Keratinocyte (primary cell): ENCODE results near the gene TMEM33. TPM values are rescaled to one million over a fixed set of nuclear protein-coding genes. Genes with fewer than 3 reads are reported as not detected.

ENCODE experiments used
- DNase-seq: peaks from one replicate; pipeline ENCODE4 v3.0.0-alpha.2; 2011; ENCODE audit warnings: low read depth, missing footprints, low spot score
- FAIRE-seq: peaks from 2 replicates; lab custom pipeline; 2011; peaks lifted over from hg19 to GRCh38; lab: Jason Lieb, UNC
- H2AFZ ChIP-seq: 2 replicates; pipeline ENCODE4 v1.6.0; 2012; ENCODE audit warnings: low read length, control low read depth, inconsistent platforms; ENCODE audit not compliant: control insufficient read depth
- H3K27ac ChIP-seq: 2 replicates; pipeline ENCODE4 v1.5.1; 2011; ENCODE audit warnings: low read length; ENCODE audit not compliant: control insufficient read depth, insufficient read depth
- H3K27me3 ChIP-seq: 3 replicates; pipeline ENCODE4 v1.6.0; 2011; ENCODE audit warnings: low read length; ENCODE audit not compliant: control insufficient read depth, insufficient read depth; ENCODE audit errors: extremely low read depth
- H3K36me3 ChIP-seq, 2 experiments: 2 replicates in 1 of 2; 3 replicates in 1 of 2; pipeline ENCODE4 v1.5.1; 2011; ENCODE audit warnings: low read length in 2 of 2, mild to moderate bottlenecking in 1 of 2; ENCODE audit not compliant: control insufficient read depth in 2 of 2, insufficient read depth in 2 of 2; ENCODE audit errors: extremely low read depth in 1 of 2
- H3K4me1 ChIP-seq: 3 replicates; pipeline ENCODE4 v1.5.1; 2011; ENCODE audit warnings: low read length; ENCODE audit not compliant: control insufficient read depth, insufficient read depth; ENCODE audit errors: extremely low read depth
- H3K4me2 ChIP-seq: 3 replicates; pipeline ENCODE4 v1.6.0; 2011; ENCODE audit warnings: low read depth, low read length; ENCODE audit not compliant: control insufficient read depth, insufficient read depth; ENCODE audit errors: extremely low read depth
- H3K4me3 ChIP-seq, 3 experiments: fragments of 200-600 bp in 1 of 3; sonication (generic) in 1 of 3; 2 replicates in 2 of 3; 3 replicates in 1 of 3; pipeline ENCODE4 v1.5.1; 2011 to 2016; ENCODE audit warnings: low read length in 3 of 3, mild to moderate bottlenecking in 3 of 3, control low read depth in 2 of 3, inconsistent platforms in 1 of 3, low read depth in 1 of 3, mixed read lengths in 1 of 3, mixed run types in 1 of 3, moderate library complexity in 1 of 3; ENCODE audit not compliant: control insufficient read depth in 2 of 3, insufficient read depth in 2 of 3; ENCODE audit errors: extremely low read depth in 1 of 3
- H3K79me2 ChIP-seq: 2 replicates; pipeline ENCODE4 v1.6.0; 2012; ENCODE audit warnings: low read length; ENCODE audit not compliant: control insufficient read depth, insufficient read depth
- H3K9ac ChIP-seq: 3 replicates; pipeline ENCODE4 v1.6.0; 2011; ENCODE audit warnings: low read length; ENCODE audit not compliant: control insufficient read depth, insufficient read depth; ENCODE audit errors: extremely low read depth
- H3K9me1 ChIP-seq: 3 replicates; pipeline ENCODE4 v1.6.0; 2011; ENCODE audit warnings: low read length; ENCODE audit not compliant: control insufficient read depth, insufficient read depth; ENCODE audit errors: extremely low read depth
- H3K9me3 ChIP-seq: 2 replicates; pipeline ENCODE4 v1.5.1; 2012; ENCODE audit warnings: low read depth, low read length; ENCODE audit not compliant: control insufficient read depth
- H4K20me1 ChIP-seq: 3 replicates; pipeline ENCODE4 v1.6.0; 2011; ENCODE audit warnings: low read length; ENCODE audit not compliant: control insufficient read depth, insufficient read depth; ENCODE audit errors: extremely low read depth
- EZH2 ChIP-seq: IDR thresholded peaks from one replicate; pipeline ENCODE4 v1.6.1; 2012; ENCODE audit warnings: inconsistent platforms, mild to moderate bottlenecking, low read length, moderate library complexity
- dilution Hi-C: fragments of 300-500 bp; cut with MboI; formaldehyde crosslinking; loops from one replicate; pipeline ENCODE4 v1.7.0; 2020; ENCODE audit warnings: low sequenced_read_pairs; ENCODE audit not compliant: extremely low pct_ligation_motif_present
- polyA plus RNA-seq, 5 experiments: library from polyadenylated mRNA; depleted of rRNA in 3 of 5; stranded (reverse) in 3 of 5; stranded (forward) in 1 of 5; unstranded in 1 of 5; fragments of >200 nt; gene quantifications; 1 replicate in 1 of 5; 2 replicates in 3 of 5; 3 replicates in 1 of 5; pipeline versions ENCODE4 v1.2.1 to v1.2.3, GENCODE V29; 2011 to 2012; ENCODE audit warnings: missing spikeins in 2 of 5, low read depth in 1 of 5, low replicate concordance in 1 of 5
- TF ChIP-seq, protein P1 (sequence below), 3 experiments: IDR thresholded peaks in 1 of 3; conservative IDR thresholded peaks in 1 of 3; optimal IDR thresholded peaks in 1 of 3; 2 replicates in 2 of 3; 3 replicates in 1 of 3; pipeline versions ENCODE3 to v1.5.1; 2011; ENCODE audit warnings: low read length in 3 of 3, mild to moderate bottlenecking in 3 of 3, moderate library complexity in 2 of 3, control low read depth in 1 of 3, inconsistent platforms in 1 of 3; ENCODE audit not compliant: insufficient read depth in 2 of 3; ENCODE audit errors: extremely low read depth in 1 of 3

Gene TMEM33
- polyA plus RNA-seq, 1 donor (not counting 4 experiments of a cell fraction or from before 2014, with no cell fraction given) = 133 TPM

GRCh38 chr4:41888687-41889074 lies 46.5 kb upstream of the TMEM33 start:
- H3K9me3 ChIP-seq = no peaks in the 10 kb centered on the region
- DNase-seq = no peak
- no peak overlapping the region for H3K9ac ChIP-seq
- H3K4me1 ChIP-seq = no peaks in the 10 kb centered on the region
- no peaks in the 10 kb centered on the region for H3K79me2 ChIP-seq
- H2AFZ ChIP-seq = no peak overlapping the region
- FAIRE-seq = no peak
- no peak overlapping the region for H3K4me3 ChIP-seq
- no peaks in the 10 kb centered on the region for H4K20me1 ChIP-seq
- TF ChIP-seq EZH2 = no peak
- TF ChIP-seq, protein P1, sequence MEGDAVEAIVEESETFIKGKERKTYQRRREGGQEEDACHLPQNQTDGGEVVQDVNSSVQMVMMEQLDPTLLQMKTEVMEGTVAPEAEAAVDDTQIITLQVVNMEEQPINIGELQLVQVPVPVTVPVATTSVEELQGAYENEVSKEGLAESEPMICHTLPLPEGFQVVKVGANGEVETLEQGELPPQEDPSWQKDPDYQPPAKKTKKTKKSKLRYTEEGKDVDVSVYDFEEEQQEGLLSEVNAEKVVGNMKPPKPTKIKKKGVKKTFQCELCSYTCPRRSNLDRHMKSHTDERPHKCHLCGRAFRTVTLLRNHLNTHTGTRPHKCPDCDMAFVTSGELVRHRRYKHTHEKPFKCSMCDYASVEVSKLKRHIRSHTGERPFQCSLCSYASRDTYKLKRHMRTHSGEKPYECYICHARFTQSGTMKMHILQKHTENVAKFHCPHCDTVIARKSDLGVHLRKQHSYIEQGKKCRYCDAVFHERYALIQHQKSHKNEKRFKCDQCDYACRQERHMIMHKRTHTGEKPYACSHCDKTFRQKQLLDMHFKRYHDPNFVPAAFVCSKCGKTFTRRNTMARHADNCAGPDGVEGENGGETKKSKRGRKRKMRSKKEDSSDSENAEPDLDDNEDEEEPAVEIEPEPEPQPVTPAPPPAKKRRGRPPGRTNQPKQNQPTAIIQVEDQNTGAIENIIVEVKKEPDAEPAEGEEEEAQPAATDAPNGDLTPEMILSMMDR (optimal IDR thresholded peaks at IDR 0.05 in 1 of 3, IDR thresholded peaks at IDR 0.05 in 1 of 3, conservative IDR thresholded peaks at IDR 0.05 in 1 of 3; ENCODE audit: extremely low read depth in 1 of 3, insufficient read depth in 2 of 3, low read length in 3 of 3) = no peak
- H3K4me2 ChIP-seq = no peak overlapping the region
- no peaks in the 10 kb centered on the region for H3K36me3 ChIP-seq
- H3K27ac ChIP-seq = no peak overlapping the region
- H3K27me3 ChIP-seq = peaks cover 12% of the 10 kb centered on the region
- H3K9me1 ChIP-seq = no peaks in the 10 kb centered on the region
- dilution Hi-C loops = no loop called here

DNA sequence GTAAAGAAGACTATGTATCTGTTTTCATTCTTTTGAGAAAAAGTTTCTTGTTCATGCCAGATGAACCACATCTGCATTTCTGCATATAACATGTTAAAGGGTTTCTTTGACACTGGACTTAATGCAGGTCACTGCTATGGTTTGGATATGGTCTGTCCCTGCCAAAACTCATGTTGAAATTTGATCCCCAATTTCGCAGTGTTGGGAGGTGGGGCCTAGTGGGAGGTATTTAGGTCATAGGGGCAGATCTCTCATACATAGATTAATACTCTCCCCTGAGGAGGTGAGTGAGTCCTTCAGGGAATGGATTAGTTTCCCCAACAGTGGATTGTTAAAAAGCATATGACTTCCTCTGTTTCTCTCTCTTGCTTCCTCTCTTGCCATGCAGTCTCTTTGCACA lies 45.9 kb upstream of the TMEM33 start:
- no peaks in the 10 kb centered on the region for H3K79me2 ChIP-seq
- no peak for FAIRE-seq
- peaks cover 8% of the 10 kb centered on the region for H3K27me3 ChIP-seq

More for the DNA sequence above, 45.9 kb upstream of the TMEM33 start:
- no peak overlapping the region for H3K4me2 ChIP-seq
- dilution Hi-C loops = no loop called here
- H3K4me1 ChIP-seq = no peaks in the 10 kb centered on the region
- no peaks in the 10 kb centered on the region for H3K36me3 ChIP-seq
- no peak for DNase-seq
- no peaks in the 10 kb centered on the region for H3K9me1 ChIP-seq
- no peak overlapping the region for H3K27ac ChIP-seq
- TF ChIP-seq, protein P1 (optimal IDR thresholded peaks at IDR 0.05 in 1 of 3, IDR thresholded peaks at IDR 0.05 in 1 of 3, conservative IDR thresholded peaks at IDR 0.05 in 1 of 3; ENCODE audit: extremely low read depth in 1 of 3, insufficient read depth in 2 of 3, low read length in 3 of 3) = no peak
- no peak for TF ChIP-seq EZH2
- H4K20me1 ChIP-seq = no peaks in the 10 kb centered on the region
- no peak overlapping the region for H2AFZ ChIP-seq
- H3K4me3 ChIP-seq = no peak overlapping the region
- H3K9me3 ChIP-seq = no peaks in the 10 kb centered on the region
- no peak overlapping the region for H3K9ac ChIP-seq
